Ishikawa (cell line): ENCODE data around the gene SH3BP2.

ENCODE experiments used
- CEBPB ChIP-seq: IDR thresholded peaks from 2 replicates; pipeline ENCODE4 v1.6.1; 2012
- CREB1 ChIP-seq: IDR thresholded peaks from 2 replicates; pipeline ENCODE4 v1.6.1; 2012; ENCODE audit warnings: low read depth
- EGR1 ChIP-seq: IDR thresholded peaks from 2 replicates; pipeline ENCODE4 v1.6.1; 2012
- EP300 ChIP-seq: IDR thresholded peaks from 2 replicates; pipeline ENCODE4 v1.6.1; 2012; ENCODE audit warnings: borderline replicate concordance
- FOXM1 ChIP-seq: IDR thresholded peaks from 2 replicates; pipeline ENCODE4 v1.6.1; 2012; ENCODE audit warnings: low read depth, borderline replicate concordance
- RAD21 ChIP-seq: IDR thresholded peaks from 2 replicates; pipeline ENCODE4 v1.6.1; 2012; ENCODE audit warnings: low read depth
- TAF1 ChIP-seq: IDR thresholded peaks from 2 replicates; pipeline ENCODE4 v1.6.1; 2012; ENCODE audit warnings: low read depth, mild to moderate bottlenecking
- TCF12 ChIP-seq: IDR thresholded peaks from 2 replicates; pipeline ENCODE4 v1.6.1; 2012; ENCODE audit warnings: low read depth
- YY1 ChIP-seq: IDR thresholded peaks from 2 replicates; pipeline ENCODE4 v1.6.1; 2012; ENCODE audit warnings: low read depth
- ZBTB7A ChIP-seq: IDR thresholded peaks from 2 replicates; pipeline ENCODE4 v1.6.1; 2012; ENCODE audit warnings: low read depth
- TF ChIP-seq, protein P1 (sequence below): IDR thresholded peaks from 2 replicates; pipeline ENCODE4 v1.6.1; 2012
- TF ChIP-seq, protein P2 (sequence below): IDR thresholded peaks from 2 replicates; pipeline ENCODE4 v1.6.1; 2012; ENCODE audit warnings: low read depth, mild to moderate bottlenecking
- TF ChIP-seq, protein P3 (sequence below): IDR thresholded peaks from 2 replicates; pipeline ENCODE4 v1.6.1; 2012

DNA sequence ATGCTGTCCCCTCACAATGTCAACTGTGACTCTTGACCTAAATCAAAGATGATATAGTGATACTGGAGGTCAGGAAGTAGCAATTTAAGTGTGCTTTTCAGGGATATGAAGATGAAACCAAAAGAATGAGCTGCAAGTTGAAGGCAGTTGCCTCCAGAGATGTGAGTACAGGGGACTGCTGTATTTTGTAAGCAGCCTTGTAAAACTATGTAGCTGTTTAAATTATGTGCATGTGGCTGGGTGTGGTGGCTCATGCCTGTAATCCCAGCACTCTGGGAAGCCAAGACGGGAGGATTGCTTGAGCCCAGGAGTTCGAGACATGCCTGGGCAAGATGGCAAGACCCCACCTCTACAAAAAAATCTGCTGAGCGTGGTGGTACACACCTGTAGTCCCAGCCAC lies 21.6 kb upstream of the SH3BP2 start:
- no peak for TF ChIP-seq TAF1
- no peak for TF ChIP-seq EP300
- TF ChIP-seq, protein P1, sequence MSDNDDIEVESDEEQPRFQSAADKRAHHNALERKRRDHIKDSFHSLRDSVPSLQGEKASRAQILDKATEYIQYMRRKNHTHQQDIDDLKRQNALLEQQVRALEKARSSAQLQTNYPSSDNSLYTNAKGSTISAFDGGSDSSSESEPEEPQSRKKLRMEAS = no peak
- TF ChIP-seq, protein P2, sequence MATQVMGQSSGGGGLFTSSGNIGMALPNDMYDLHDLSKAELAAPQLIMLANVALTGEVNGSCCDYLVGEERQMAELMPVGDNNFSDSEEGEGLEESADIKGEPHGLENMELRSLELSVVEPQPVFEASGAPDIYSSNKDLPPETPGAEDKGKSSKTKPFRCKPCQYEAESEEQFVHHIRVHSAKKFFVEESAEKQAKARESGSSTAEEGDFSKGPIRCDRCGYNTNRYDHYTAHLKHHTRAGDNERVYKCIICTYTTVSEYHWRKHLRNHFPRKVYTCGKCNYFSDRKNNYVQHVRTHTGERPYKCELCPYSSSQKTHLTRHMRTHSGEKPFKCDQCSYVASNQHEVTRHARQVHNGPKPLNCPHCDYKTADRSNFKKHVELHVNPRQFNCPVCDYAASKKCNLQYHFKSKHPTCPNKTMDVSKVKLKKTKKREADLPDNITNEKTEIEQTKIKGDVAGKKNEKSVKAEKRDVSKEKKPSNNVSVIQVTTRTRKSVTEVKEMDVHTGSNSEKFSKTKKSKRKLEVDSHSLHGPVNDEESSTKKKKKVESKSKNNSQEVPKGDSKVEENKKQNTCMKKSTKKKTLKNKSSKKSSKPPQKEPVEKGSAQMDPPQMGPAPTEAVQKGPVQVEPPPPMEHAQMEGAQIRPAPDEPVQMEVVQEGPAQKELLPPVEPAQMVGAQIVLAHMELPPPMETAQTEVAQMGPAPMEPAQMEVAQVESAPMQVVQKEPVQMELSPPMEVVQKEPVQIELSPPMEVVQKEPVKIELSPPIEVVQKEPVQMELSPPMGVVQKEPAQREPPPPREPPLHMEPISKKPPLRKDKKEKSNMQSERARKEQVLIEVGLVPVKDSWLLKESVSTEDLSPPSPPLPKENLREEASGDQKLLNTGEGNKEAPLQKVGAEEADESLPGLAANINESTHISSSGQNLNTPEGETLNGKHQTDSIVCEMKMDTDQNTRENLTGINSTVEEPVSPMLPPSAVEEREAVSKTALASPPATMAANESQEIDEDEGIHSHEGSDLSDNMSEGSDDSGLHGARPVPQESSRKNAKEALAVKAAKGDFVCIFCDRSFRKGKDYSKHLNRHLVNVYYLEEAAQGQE = no peak
- no peak for TF ChIP-seq ZBTB7A
- no peak for TF ChIP-seq TCF12
- no peak for TF ChIP-seq EGR1
- no peak for TF ChIP-seq CEBPB
- TF ChIP-seq YY1 = no peak
- TF ChIP-seq, protein P3, sequence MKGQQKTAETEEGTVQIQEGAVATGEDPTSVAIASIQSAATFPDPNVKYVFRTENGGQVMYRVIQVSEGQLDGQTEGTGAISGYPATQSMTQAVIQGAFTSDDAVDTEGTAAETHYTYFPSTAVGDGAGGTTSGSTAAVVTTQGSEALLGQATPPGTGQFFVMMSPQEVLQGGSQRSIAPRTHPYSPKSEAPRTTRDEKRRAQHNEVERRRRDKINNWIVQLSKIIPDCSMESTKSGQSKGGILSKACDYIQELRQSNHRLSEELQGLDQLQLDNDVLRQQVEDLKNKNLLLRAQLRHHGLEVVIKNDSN = no peak
- no peak for TF ChIP-seq FOXM1
- TF ChIP-seq CREB1 = no peak
- no peak for TF ChIP-seq RAD21
